Measurements from ENCODE around the gene CCDC39.
A peak's percentile ranks its signal among the peaks of the same experiment; 100 is the strongest.
"Not testable (repeated sequence)": the region's sequence is repeated elsewhere in the genome, so short reads cannot be mapped to it uniquely, and the experiment has no call there.

CCDC39 gene

DNA sequence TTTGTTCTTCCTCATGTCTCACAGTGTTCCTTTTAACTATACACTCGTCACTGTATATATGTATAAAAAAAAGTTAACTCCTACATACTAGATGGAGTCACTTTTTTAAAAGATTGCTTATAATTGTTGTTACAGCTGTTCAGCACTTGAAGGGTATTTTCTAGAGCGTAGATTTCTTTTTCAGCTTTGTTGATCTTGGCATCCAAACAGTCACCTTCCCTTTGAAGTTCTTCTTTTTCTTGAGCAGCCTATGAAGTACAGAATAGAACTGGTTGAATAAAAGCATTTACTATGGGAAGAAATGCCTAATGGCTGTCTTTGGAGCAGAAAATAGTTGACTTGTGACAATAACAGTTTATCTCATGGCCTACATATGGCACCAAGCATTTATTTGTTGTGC lies 59.6 kb downstream of the CCDC39 start:
- DNase-seq: no peak

DNA sequence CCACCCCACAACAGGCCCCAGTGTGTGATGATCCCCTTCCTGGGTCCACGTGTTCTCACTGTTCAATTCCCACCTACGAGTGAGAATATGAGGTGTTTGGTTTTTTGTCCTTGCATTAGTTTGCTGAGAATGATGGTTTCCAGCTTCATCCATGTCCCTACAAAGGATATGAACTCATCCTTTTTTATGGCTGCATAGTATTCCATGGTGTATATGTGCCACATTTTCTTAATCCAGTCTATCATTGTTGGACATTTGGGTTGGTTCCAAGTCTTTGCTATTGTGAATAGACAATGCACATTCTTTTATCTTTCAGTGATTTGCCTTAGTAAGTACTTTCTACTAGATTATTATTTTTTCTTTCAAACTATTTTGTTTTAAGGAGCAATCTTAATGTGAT lies 60.7 kb downstream of the CCDC39 start:
- DNase-seq: not testable (repeated sequence)

DNA sequence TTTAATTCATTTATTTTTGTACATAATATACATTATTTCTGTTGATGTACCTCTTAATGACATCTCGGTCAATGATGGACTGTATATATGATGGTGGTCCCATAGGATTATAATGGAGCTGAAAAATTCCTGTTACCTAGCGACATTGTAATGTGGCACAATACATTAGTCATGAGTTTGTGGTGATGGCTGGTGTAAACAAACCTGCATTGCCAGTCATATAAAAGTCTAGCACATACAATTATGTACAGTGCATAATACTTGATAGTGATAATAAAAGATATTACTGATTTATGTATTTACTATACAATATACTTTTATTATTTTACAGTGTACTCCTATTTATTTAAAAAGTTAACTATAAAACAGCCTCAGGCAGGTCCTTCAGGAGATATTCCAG lies 62.2 kb downstream of the CCDC39 start:
- no peak for DNase-seq

DNA sequence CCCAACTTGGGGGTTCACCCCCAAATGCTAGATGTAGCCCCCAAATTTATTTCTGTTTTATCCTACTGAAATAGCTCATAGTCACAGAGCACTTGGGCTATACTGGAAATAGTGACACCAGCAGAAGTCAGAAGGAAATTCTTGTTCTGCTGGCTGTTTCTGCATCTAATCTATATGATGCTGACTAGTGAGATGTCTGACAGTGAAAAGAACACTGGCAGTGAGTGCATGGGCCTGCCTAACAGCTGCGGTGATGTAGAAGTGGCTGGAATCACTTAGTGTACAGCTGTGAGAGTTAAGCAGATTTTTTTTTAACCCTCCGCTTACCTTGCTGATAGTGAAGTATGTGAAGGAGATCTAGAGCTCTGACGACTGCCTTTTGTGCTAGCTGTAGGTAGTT lies 63.3 kb downstream of the CCDC39 start:
- no peak for DNase-seq

DNA sequence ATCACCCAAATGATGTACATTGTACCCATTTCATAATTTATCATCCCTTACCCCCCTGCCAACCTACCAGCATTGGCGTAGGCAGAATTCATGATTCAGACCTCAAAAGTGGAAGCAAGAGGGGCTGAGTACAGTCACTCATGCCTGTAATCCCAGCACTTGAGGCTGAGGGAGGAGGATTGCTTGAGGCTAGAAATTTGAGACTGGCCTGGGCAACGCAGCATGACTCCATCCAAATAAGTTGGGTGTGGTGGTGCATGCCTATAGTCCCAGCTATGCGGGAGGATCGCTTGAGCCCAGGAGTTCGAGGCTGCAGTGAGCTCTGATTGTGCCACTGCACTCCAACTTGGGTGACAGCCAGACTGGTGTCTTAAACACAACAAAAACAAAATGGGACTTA lies 66.9 kb downstream of the CCDC39 start:
- DNase-seq: no peak

DNA sequence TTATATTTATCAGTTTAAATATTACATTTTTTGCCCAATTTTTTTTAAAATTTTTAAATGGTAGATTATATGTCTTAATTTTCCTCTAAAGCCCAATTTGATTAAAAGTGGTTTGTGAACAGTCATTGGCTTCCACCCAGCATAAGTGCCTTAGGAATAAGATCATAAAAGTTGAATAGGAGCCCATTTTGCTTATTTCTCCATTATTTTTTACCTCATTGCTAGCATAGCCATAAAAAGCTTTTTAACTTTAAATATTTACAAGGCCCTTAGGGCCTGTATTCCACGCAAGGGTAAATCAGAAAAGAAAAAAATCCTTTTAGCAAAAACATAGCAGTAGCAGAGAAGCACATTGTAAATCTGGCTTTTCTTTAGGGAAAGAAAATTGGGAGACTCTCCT lies 68.3 kb downstream of the CCDC39 start:
- DNase-seq: no peak

DNA sequence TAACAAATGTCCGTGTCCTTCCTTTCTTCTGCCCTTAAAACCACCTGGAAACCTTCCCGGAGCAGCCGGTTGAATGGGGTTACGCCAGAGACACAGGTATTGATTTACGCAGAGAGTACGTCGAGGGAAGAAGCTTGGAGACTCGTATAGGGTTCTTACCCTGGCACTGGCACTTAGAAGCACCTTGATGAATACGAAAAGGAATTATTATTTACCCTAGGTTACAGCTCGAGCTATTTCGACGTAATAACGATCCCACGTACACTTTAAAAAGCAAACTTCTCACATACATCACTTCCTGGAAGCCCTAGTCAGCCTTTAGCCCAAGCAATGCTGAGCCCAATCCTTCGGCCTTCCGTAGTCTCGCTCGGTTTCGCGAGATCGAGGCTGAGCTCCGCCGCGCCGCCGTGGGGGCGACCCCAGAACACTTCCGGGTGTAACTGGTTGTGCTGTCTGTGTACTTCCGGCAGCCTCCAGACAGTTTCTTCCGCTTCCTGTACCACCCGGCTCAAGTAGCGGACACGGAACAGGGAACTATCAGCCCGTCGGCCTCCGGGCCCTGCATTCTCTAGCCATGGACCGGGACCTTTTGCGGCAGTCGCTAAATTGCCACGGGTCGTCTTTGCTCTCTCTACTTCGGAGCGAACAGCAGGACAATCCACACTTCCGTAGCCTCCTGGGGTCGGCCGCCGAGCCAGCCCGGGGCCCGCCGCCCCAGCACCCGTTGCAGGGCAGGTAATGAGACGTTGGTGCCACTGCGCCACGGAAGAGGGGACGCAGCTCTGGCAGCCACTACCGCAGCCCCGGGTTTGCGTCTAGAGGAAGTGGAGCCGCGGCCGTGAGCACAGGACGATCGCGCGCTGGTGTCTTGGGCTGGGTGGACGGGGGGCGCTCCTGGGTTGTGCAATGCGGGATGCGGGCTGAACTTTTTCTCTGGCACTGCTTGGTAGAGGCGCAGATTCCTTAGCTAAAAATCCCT lies 77.3 kb downstream of the CCDC39 start, which contains the start of gene TTC14:
TTC14 (plus strand) TSS at position 476 of the 979 bp plus-strand sequence; CDS start at position 575, 99 bp downstream.
- DNase-seq: peak; percentile 99

DNA sequence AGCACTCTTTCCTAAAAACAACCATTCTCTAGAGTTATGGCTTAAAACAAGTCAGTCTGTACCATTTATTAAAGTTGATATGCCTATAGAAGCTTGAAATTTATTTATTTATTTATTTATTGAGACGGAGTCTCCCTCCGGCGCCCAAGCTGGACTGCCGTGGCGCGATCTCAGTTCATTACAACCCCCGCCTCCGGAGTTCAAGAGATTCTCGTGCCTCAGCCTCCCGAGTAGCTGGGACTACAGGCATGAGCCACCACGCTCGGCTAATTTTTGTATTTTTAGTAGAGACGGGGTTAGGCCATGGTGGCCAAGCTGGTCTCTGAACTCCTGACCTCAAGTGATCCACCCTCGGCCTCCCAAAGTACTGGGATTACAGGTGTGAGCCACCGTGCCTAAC lies 78.8 kb downstream of the CCDC39 start:
- DNase-seq: no peak

DNA sequence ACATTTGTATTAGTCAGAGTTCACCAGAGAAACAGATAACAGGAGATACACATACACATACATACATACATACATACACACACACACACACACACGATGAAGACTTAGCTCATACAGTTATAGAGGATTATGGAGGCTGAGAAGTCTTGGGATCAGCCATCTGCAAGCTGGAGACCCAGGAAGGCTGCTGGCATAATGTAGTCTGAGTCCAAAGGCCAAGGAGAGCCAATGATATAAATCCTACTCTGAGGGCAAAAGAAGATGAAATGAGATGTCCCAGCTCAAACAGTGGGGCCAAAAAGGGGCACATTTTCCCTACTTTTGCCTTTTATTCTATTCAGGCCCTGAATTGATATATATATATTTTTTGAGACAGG lies 83.7 kb downstream of the CCDC39 start:
- no peak for DNase-seq

DNA sequence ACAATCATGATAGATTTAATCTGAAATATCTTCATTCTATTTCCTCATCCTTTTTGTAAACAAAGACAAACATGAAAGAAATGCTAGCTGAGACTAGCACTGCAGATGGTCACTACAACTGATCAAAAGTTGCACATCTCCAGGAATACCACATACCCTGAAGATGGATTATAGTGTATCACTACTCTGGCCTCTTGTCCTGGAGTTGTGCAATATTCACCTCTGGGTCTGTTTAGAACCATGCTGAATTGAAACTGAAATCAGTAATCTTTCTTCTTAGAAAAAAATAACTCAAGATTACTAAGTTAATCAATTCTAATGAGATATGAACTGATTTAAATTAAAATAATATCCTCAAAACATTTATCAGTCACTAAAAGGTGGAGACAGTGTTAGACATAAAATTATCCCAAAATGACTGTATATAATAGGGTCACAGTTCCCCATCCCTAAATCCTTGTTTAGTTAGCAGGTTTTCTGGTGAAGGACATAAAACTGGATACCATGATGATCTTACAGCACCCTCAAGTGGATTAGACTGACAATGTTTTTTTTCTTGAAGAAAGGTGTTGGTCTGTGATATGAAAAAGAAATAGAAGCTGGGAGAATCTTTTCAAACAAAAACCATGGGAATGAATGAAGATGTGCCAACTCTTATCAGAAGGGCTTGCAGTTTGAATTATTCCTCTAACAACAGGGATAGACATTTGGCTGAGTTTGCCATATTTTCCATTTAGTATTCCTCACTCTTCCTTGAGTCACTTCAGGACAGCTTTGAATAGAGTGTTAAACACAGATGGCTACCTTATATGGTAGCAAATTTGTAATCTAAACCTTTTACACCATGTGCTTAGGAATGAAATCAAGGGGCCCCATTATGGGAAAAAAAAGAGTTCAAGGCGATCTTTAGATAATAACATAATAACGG lies 84.4 kb downstream of the CCDC39 start:
- DNase-seq: peak; percentile 76

DNA sequence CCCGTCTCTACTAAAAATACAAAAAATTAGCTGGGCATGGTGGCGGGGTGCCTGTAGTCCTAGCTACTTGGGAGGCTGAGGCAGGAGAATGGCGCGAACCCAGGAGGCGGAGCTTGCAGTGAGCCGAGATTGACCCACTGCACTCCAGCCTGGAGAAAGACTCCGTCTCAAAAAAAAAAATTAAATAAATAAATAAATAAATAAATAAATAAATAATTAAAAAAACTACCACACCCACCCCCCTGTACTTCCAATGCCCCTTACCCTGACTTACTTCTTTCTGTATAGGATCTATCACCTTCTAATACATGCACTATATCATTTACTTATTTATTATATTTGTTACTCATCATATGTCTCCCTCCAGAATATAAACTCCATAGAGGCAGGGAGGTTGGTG lies 85.7 kb downstream of the CCDC39 start:
- DNase-seq: not testable (repeated sequence)

DNA sequence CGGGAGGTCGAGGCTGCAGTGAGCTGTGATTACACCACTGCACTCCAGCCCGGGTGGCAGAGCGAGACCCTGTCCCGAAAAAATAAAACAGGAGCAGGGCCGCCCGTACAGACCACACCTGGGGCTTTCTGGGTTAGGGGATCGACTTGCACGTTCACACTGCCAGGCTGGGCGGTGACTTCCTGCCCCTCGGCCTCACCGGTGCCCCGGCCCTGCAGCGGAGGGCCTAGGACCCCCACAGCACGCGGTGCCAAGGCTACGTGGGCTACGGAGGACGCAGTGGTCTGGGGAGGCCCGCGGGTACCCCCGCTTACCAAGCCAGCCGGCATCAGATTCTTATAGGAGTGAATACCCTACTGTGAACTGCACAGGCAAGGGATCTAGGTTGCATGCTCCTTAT lies 88.9 kb downstream of the CCDC39 start:
- DNase-seq: no peak

DNA sequence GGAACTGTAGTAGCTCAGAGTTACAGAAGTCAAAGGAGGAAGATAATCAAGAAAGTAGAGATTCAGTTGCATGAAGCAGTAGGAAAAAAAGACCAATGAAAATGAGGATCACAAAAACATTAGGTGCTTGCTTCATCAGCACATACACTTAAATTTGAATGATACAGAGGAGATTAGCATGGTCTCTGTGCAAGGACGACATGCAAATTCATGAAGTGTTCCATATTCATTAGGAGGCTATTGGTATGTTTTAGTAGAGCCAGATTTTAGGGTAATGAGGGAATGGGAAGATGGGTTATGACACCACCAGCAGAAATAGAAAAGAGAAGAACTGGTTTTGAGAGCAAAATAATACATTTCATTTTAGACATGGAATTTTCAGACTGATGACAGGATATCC lies 98.4 kb downstream of the CCDC39 start:
- no peak for DNase-seq

DNA sequence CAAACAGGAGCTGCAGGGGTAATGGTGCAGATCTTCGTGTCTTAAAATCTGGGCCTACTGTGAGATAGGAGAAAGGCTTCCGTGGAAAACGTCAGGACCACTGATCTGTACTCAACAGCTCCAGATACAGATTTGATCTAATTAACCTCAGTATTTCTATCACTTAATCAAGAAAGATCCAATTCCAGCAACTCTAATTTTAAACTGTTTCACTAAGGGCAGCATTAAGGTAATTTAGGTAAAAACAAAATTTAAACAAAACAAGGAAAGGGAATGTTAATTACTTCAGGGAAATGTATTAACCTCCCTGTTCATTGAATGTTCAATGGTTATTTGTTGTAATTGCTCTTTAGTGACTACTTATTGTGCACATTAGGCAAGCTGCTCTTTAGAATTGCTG lies 103.7 kb downstream of the CCDC39 start:
- DNase-seq: no peak

DNA sequence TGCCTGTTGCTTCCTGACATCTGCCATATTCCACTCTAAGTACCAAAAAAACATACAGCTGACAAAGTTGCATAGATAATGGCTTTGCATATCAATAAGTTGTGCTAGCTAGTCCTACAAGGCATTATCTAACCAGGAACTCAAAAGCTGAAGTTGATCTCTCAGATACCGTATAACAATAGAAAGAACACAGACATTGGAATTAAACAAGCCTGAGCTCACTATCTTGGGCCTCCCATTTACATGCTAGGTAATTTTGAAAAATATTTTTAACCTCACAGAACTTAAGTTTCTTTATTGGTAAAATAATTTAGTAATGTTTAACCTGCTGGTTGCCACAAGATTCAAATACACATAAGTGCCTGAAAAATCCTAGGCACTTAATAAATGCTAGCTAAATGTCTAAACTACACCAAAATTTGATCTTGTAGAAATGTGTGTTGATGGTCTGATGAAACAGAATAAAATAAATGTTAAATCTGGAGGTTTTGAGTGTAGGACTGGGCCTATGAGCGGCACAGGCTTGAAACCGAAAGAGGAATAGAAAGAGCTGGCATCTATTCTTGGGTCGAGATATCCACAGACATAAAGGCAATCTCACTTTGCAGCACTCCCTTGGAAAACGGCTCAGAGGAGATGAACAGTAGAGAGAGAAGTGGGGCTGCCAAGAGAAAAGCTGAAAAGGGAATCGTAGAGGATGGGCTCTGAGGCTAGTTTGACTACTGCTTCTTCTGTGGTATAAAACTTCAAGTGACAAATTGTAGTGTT lies 107.3 kb downstream of the CCDC39 start:
- no peak for DNase-seq

DNA sequence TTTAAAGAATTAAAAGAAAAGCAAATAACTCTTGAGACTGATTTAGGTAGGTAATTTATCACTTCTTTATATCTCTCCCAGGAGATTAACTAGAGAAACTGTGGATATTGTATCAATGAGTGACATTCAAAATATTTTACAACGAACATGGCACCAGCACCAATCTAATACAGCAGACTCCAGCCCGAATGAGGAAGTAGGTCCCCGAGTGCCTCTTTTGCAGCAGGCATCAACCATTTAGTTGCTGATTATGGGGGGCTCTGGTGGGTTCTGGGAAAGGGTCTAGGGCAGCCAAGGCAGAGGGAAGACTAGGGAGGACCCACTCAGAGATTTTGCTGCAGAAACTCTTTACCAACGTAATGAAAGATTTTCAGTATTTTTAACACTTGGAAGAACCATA lies 109.1 kb downstream of the CCDC39 start:
- no peak for DNase-seq

DNA sequence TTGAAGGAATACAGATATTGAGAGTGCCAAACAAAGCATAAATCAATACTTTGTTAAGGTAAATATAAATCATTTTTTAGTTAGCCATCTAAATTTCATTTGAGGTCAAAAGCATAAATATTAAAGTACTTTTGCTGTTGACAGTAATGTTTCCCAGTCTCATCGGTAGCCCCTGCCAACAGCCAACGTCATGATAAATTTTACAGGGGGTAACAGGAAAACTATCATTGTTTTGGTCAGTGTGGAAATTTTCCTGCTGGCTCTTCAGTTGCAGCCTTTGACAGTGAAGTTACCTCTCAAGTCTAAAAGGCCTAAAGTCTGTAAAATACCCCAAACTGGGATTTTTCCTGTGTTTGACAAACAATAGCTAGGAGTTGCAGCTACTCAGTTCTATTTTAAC lies 114.6 kb downstream of the CCDC39 start:
- no peak for DNase-seq
